CD4-positive, CD25-positive, alpha-beta regulatory T cell (primary cell): ENCODE results near the gene PFAS. TPM values are rescaled to one million over a fixed set of nuclear protein-coding genes. Genes with fewer than 3 reads are reported as not detected.

Experiments
- ATAC-seq, 2 donors: fragments of 150-1000 bp; cut with Tn5 transposase; one replicate each; pipeline ENCODE4 v1.10.0; 2021; ENCODE audit warnings: low read depth in 2 of 2, moderate number of reproducible peaks in 2 of 2, moderate library complexity in 1 of 2
- DNase-seq, 3 donors: peaks; one replicate each; pipeline versions ENCODE4 v3.0.0 to v3.0.0-alpha.2; 2012 to 2022; ENCODE audit warnings: mixed read lengths in 1 of 3
- H3K27ac ChIP-seq: one replicate; pipeline ENCODE4 v1.7.0; 2013; ENCODE audit warnings: mild to moderate bottlenecking, low read length; ENCODE audit not compliant: insufficient read depth, poor library complexity, severe bottlenecking
- H3K27me3 ChIP-seq: one replicate; pipeline ENCODE4 v1.7.0; 2013; ENCODE audit warnings: low read length; ENCODE audit not compliant: control insufficient read depth, insufficient read depth
- H3K36me3 ChIP-seq: one replicate; pipeline ENCODE4 v1.7.0; 2013; ENCODE audit warnings: mild to moderate bottlenecking, low read length, moderate library complexity; ENCODE audit not compliant: control insufficient read depth, insufficient read depth
- H3K4me1 ChIP-seq: 2 replicates; pipeline ENCODE4 v1.7.0; 2013; ENCODE audit warnings: mild to moderate bottlenecking, low read length; ENCODE audit not compliant: insufficient read depth, control insufficient read depth, poor library complexity, severe bottlenecking
- H3K4me3 ChIP-seq: one replicate; pipeline ENCODE4 v1.7.0; 2013; ENCODE audit warnings: low read depth, mild to moderate bottlenecking, low read length, moderate library complexity
- H3K9me3 ChIP-seq, 2 experiments: 1 replicate in 1 of 2; 2 replicates in 1 of 2; pipeline ENCODE4 v1.7.0; 2013; ENCODE audit warnings: low read length in 2 of 2, mild to moderate bottlenecking in 1 of 2, moderate library complexity in 1 of 2; ENCODE audit not compliant: control insufficient read depth in 2 of 2
- H3K27ac Mint-ChIP-seq, 3 donors: one replicate each; pipeline ENCODE4 v1.8.0; 2020 to 2022; ENCODE audit warnings: mild to moderate bottlenecking in 3 of 3, mixed read lengths in 3 of 3, moderate library complexity in 2 of 3
- H3K27me3 Mint-ChIP-seq: one replicate; pipeline ENCODE4 v1.8.0; 2022; ENCODE audit warnings: mild to moderate bottlenecking, mixed read lengths
- H3K36me3 Mint-ChIP-seq: one replicate; pipeline ENCODE4 v1.8.0; 2020; ENCODE audit warnings: mixed read lengths
- H3K4me1 Mint-ChIP-seq, 4 donors: one replicate each; pipeline ENCODE4 v1.8.0; 2020 to 2022; ENCODE audit warnings: mixed read lengths in 4 of 4, mild to moderate bottlenecking in 1 of 4
- H3K4me3 Mint-ChIP-seq, 4 donors: one replicate each; pipeline ENCODE4 v1.8.0; 2020 to 2022; ENCODE audit warnings: mild to moderate bottlenecking in 4 of 4, mixed read lengths in 4 of 4, moderate library complexity in 3 of 4
- H3K9me3 Mint-ChIP-seq, 7 donors: one replicate each; pipeline ENCODE4 v1.8.0; 2020 to 2022; ENCODE audit warnings: mixed read lengths in 7 of 7, mild to moderate bottlenecking in 3 of 7, moderate library complexity in 2 of 7
- polyA plus RNA-seq, 4 donors: library from polyadenylated mRNA; unstranded; fragments of 300-500 nt; fragmentation: Illumina TruSeq; gene quantifications; one replicate each; pipeline ENCODE4 v1.2.3, GENCODE V29; 2021
- total RNA-seq: library from RNA; stranded (reverse); gene quantifications from one replicate; pipeline ENCODE4 v1.2.3, GENCODE V29; 2022

The PFAS gene
- total and polyA plus RNA-seq, 5 donors from 2014 or later: 7.4 to 13.9 (median 11.4) TPM

DNA sequence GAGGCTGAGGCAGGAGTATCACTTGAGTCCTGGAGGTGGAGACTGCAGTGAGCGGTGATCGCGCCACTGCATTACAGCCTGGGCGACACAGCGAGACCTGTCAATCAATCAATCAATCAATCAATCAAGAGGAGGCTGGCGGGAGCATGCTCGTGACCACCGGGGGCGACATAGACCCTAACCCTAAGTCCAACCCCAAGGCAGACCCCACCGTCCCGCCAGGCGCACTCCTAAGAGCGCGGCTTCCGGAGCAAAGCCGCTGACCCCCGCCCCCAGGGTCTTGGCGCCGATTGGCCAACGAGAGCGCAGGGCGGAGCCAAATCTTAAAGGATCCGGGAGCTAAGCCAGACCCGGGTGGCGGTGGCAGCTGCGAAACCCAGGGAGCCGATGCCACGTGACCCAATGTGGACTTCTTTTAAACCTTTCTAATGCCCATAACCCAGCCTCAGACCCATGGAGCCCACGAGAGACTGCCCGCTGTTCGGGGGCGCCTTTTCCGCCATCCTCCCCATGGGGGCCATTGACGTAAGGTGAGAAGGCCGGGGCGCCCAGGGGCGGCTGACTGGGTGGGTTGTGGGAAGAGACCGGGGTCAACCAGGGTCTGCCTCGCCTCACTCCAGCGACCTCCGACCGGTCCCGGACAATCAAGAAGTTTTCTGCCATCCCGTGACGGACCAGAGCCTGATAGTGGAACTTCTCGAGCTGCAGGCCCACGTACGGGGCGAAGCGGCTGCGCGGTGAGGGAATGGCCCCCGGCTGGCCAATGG, 39.4 kb downstream of the PFAS start, which contains the start of gene RANGRF:
Gene RANGRF (plus strand): TSS at position 335 of the 767 bp plus-strand sequence. CDS start 119 bp downstream, at position 454.
- Mint-ChIP-seq H3K36me3 (peaks cover 11% of the 10 kb centered on the region), H3K4me3 (peak within 1 kb of the TSS; percentile 96 to 100 (median 98)), H3K4me1 (peaks cover 12 to 73% (median 42%) of the 10 kb centered on the region in 4 donors), H3K27ac (peak within 1 kb of the TSS; percentile 95 to 97 (median 97)), H3K27me3 (no peaks in the 10 kb centered on the region), H3K9me3 (peaks cover 0 to 2% (median 0%) of the 10 kb centered on the region in 7 donors)
- H3K27ac ChIP-seq: peak within 1 kb of the TSS; percentile 88
- H3K4me3 ChIP-seq: peak within 1 kb of the TSS; percentile 76
- peaks cover 41% of the 10 kb centered on the region for H3K4me1 ChIP-seq
- ATAC-seq (peak; percentile 90 to 94), DNase-seq (peak; percentile 76 to 92 (median 77))
- no peaks in the 10 kb centered on the region for H3K36me3 ChIP-seq
- no peaks in the 10 kb centered on the region for H3K9me3 ChIP-seq
- H3K27me3 ChIP-seq: no peaks in the 10 kb centered on the region

DNA sequence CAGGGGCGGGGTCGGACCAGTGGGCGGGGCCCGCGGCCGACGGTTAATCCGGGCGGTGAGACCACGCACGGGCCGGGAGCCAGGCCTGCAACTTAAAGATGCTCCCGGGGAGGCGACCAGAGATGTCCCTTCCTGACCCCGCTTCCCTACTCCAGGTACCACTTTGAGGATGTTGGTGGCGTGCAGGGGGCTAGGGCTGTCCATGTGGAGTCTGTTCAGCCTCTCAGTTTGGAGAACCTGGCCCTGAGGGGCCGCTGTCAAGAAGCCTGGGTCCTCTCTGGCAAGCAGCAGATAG, 40.0 kb downstream of the PFAS start:
- peak overlapping the region; percentile 88 for H3K27ac ChIP-seq
- peaks cover 9 to 69% (median 38%) of the 10 kb centered on the region in 4 donors for H3K4me1 Mint-ChIP-seq
- DNase-seq (no peak), ATAC-seq (no peak)
- no peaks in the 10 kb centered on the region for H3K27me3 ChIP-seq
- H3K27ac Mint-ChIP-seq: peak overlapping the region; percentile 66 to 97 (median 95)
- H3K36me3 ChIP-seq: no peaks in the 10 kb centered on the region
- peaks cover 0 to 1% (median 0%) of the 10 kb centered on the region in 7 donors for H3K9me3 Mint-ChIP-seq
- H3K9me3 ChIP-seq: no peaks in the 10 kb centered on the region
- H3K27me3 Mint-ChIP-seq: no peaks in the 10 kb centered on the region
- peak overlapping the region; percentile 76 for H3K4me3 ChIP-seq
- peak overlapping the region; percentile 96 to 100 (median 98) for H3K4me3 Mint-ChIP-seq
- peaks cover 37% of the 10 kb centered on the region for H3K4me1 ChIP-seq
- peaks cover 11% of the 10 kb centered on the region for H3K36me3 Mint-ChIP-seq

GRCh38 chr17:8290043-8290442, 41.0 kb downstream of the PFAS start:
- Histone ChIP-seq H3K4me3 (peak overlapping the region; percentile 76), H3K9me3 (no peaks in the 10 kb centered on the region), H3K4me1 (peaks cover 36% of the 10 kb centered on the region), H3K27me3 (no peaks in the 10 kb centered on the region), H3K36me3 (no peaks in the 10 kb centered on the region), H3K27ac (no peak overlapping the region)
- no peaks in the 10 kb centered on the region for H3K27me3 Mint-ChIP-seq
- H3K9me3 Mint-ChIP-seq: no peaks in the 10 kb centered on the region
- H3K4me1 Mint-ChIP-seq: peaks cover 11 to 71% (median 40%) of the 10 kb centered on the region in 4 donors
- H3K27ac Mint-ChIP-seq: peak overlapping the region in 2 of 3 donors; percentile 68 to 95
- ATAC-seq: no peak
- H3K36me3 Mint-ChIP-seq: peaks cover 11% of the 10 kb centered on the region
- H3K4me3 Mint-ChIP-seq: peak overlapping the region; percentile 73 to 98 (median 96)
- DNase-seq: no peak

- DNase-seq: no peak
- Mint-ChIP-seq H3K27me3 (no peaks in the 10 kb centered on the region), H3K9me3 (no peaks in the 10 kb centered on the region), H3K4me1 (peaks cover 12 to 73% (median 38%) of the 10 kb centered on the region in 4 donors), H3K27ac (peak overlapping the region; percentile 4 to 35 (median 15)), H3K4me3 (peak overlapping the region; percentile 17 to 80 (median 66)), H3K36me3 (peaks cover 11% of the 10 kb centered on the region)
- Histone ChIP-seq H3K27me3 (no peaks in the 10 kb centered on the region), H3K4me3 (no peak overlapping the region), H3K36me3 (no peaks in the 10 kb centered on the region), H3K4me1 (peaks cover 38% of the 10 kb centered on the region), H3K27ac (no peak overlapping the region), H3K9me3 (no peaks in the 10 kb centered on the region)
- no peak for ATAC-seq
Observed at GRCh38 chr17:8292639-8293395, 43.7 kb downstream of the PFAS start.

GRCh38 chr17:8294361-8294760, 45.3 kb downstream of the PFAS start:
- peak overlapping the region; percentile 94 to 100 (median 96) for H3K4me3 Mint-ChIP-seq
- peak overlapping the region; percentile 68 for H3K4me3 ChIP-seq
- peak overlapping the region in 2 of 3 donors; percentile 96 to 99 for H3K27ac Mint-ChIP-seq
- ATAC-seq (no peak), DNase-seq (no peak)
- H3K9me3 Mint-ChIP-seq: no peaks in the 10 kb centered on the region
- no peaks in the 10 kb centered on the region for H3K36me3 ChIP-seq
- H3K4me1 ChIP-seq: peaks cover 26% of the 10 kb centered on the region
- no peaks in the 10 kb centered on the region for H3K27me3 Mint-ChIP-seq
- peaks cover 12 to 59% (median 32%) of the 10 kb centered on the region in 4 donors for H3K4me1 Mint-ChIP-seq
- H3K36me3 Mint-ChIP-seq: peaks cover 11% of the 10 kb centered on the region
- H3K27ac ChIP-seq: no peak overlapping the region
- H3K27me3 ChIP-seq: no peaks in the 10 kb centered on the region
- H3K9me3 ChIP-seq: no peaks in the 10 kb centered on the region

GRCh38 chr17:8294814-8295316, 45.8 kb downstream of the PFAS start:
- ATAC-seq: no peak
- peaks cover 20% of the 10 kb centered on the region for H3K4me1 ChIP-seq
- Mint-ChIP-seq H3K27ac (peak overlapping the region; percentile 92 to 99 (median 96)), H3K4me3 (peak overlapping the region; percentile 94 to 100 (median 96)), H3K9me3 (no peaks in the 10 kb centered on the region), H3K4me1 (peaks cover 12 to 54% (median 32%) of the 10 kb centered on the region in 4 donors), H3K27me3 (no peaks in the 10 kb centered on the region), H3K36me3 (peaks cover 10% of the 10 kb centered on the region)
- no peak for DNase-seq
- H3K27ac ChIP-seq: peak overlapping the region; percentile 85
- no peaks in the 10 kb centered on the region for H3K27me3 ChIP-seq
- peak overlapping the region; percentile 68 for H3K4me3 ChIP-seq
- H3K36me3 ChIP-seq: no peaks in the 10 kb centered on the region
- H3K9me3 ChIP-seq: no peaks in the 10 kb centered on the region

- H3K27me3 ChIP-seq: no peaks in the 10 kb centered on the region
- no peak for ATAC-seq
- H3K27ac Mint-ChIP-seq: peak overlapping the region in 2 of 3 donors; percentile 48 to 61
- no peaks in the 10 kb centered on the region for H3K36me3 Mint-ChIP-seq
- peak overlapping the region in 2 of 4 donors; percentile 72 to 75 for H3K4me3 Mint-ChIP-seq
- H3K36me3 ChIP-seq: no peaks in the 10 kb centered on the region
- H3K4me1 ChIP-seq: peaks cover 11% of the 10 kb centered on the region
- H3K9me3 Mint-ChIP-seq: no peaks in the 10 kb centered on the region
- H3K27me3 Mint-ChIP-seq: peaks cover 5% of the 10 kb centered on the region
- DNase-seq: no peak
- no peak overlapping the region for H3K4me3 ChIP-seq
- H3K9me3 ChIP-seq: no peaks in the 10 kb centered on the region
- H3K27ac ChIP-seq: peak overlapping the region; percentile 30
- peaks cover 6 to 23% (median 13%) of the 10 kb centered on the region in 4 donors for H3K4me1 Mint-ChIP-seq
Observed at GRCh38 chr17:8300226-8300625, 51.1 kb downstream of the PFAS start.
